H9 (cell line): ENCODE measurements around the gene SERPING1. TPM values are rescaled to one million over a fixed set of nuclear protein-coding genes. Genes with fewer than 3 reads are reported as not detected.

Source experiments
- DNase-seq: peaks from one replicate; pipeline ENCODE4 v3.0.0-alpha.2; 2017
- H2AFZ ChIP-seq: one replicate; pipeline ENCODE4 v1.6.1; 2013; ENCODE audit warnings: mild to moderate bottlenecking, low read length, control low read depth, moderate library complexity
- H2AK5ac ChIP-seq: 2 replicates; pipeline ENCODE4 v1.6.1; 2013; ENCODE audit warnings: low read length, control low read depth, mixed read lengths; ENCODE audit not compliant: insufficient read length
- H2BK120ac ChIP-seq: one replicate; pipeline ENCODE4 v1.6.1; 2013; ENCODE audit warnings: low read depth, mild to moderate bottlenecking, low read length, control low read depth, inconsistent platforms; ENCODE audit not compliant: poor library complexity, severe bottlenecking
- H2BK12ac ChIP-seq: 2 replicates; pipeline ENCODE4 v1.6.1; 2013; ENCODE audit warnings: low read length, control low read depth, mixed read lengths, low read depth; ENCODE audit not compliant: insufficient read length
- H2BK15ac ChIP-seq: 2 replicates; pipeline ENCODE4 v1.6.1; 2013; ENCODE audit warnings: low read depth, low read length, control low read depth
- H2BK20ac ChIP-seq: one replicate; pipeline ENCODE4 v1.6.1; 2013; ENCODE audit warnings: low read depth, mild to moderate bottlenecking, low read length, control low read depth, inconsistent platforms; ENCODE audit not compliant: poor library complexity, severe bottlenecking
- H2BK5ac ChIP-seq: 2 replicates; pipeline ENCODE4 v1.6.1; 2013; ENCODE audit warnings: low read length, control low read depth, mixed read lengths; ENCODE audit not compliant: insufficient read length
- H3K14ac ChIP-seq: 2 replicates; pipeline ENCODE4 v1.6.1; 2013; ENCODE audit warnings: low read length, control low read depth; ENCODE audit not compliant: insufficient read depth
- H3K18ac ChIP-seq: 2 replicates; pipeline ENCODE4 v1.6.1; 2013; ENCODE audit warnings: low read depth, mild to moderate bottlenecking, mixed read lengths, low read length, control low read depth; ENCODE audit not compliant: insufficient read length
- H3K23ac ChIP-seq: 2 replicates; pipeline ENCODE4 v1.6.1; 2013; ENCODE audit warnings: low read length, control low read depth, mixed read lengths, low read depth; ENCODE audit not compliant: insufficient read length
- H3K23me2 ChIP-seq: 2 replicates; pipeline ENCODE4 v1.6.1; 2013; ENCODE audit warnings: low read depth, mild to moderate bottlenecking, mixed read lengths, low read length, control low read depth; ENCODE audit not compliant: insufficient read length, poor library complexity, severe bottlenecking
- H3K27ac ChIP-seq: 2 replicates; pipeline ENCODE4 v1.5.1; 2013; ENCODE audit warnings: low read length, control low read depth, mixed read lengths, low read depth; ENCODE audit not compliant: insufficient read length
- H3K27me3 ChIP-seq: 2 replicates; pipeline ENCODE4 v1.6.1; 2013; ENCODE audit warnings: low read length, control low read depth, inconsistent platforms; ENCODE audit not compliant: insufficient read depth
- H3K4ac ChIP-seq: 2 replicates; pipeline ENCODE4 v1.6.1; 2013; ENCODE audit warnings: low read depth, mild to moderate bottlenecking, control low read depth, inconsistent platforms, low read length, moderate library complexity
- H3K4me1 ChIP-seq: 2 replicates; pipeline ENCODE4 v1.6.1; 2013; ENCODE audit warnings: low read length, control low read depth, inconsistent platforms; ENCODE audit not compliant: insufficient read depth
- H3K4me2 ChIP-seq: 2 replicates; pipeline ENCODE4 v1.6.1; 2013; ENCODE audit warnings: low read length, control low read depth, mixed read lengths; ENCODE audit not compliant: insufficient read length, insufficient read depth
- H3K56ac ChIP-seq: 2 replicates; pipeline ENCODE4 v1.6.1; 2013; ENCODE audit warnings: low read depth, mild to moderate bottlenecking, mixed read lengths, low read length, control low read depth; ENCODE audit not compliant: insufficient read length
- H3K79me1 ChIP-seq: 2 replicates; pipeline ENCODE4 v1.6.1; 2013; ENCODE audit warnings: low read depth, mild to moderate bottlenecking, moderate library complexity, low read length, control low read depth, inconsistent platforms; ENCODE audit not compliant: insufficient read depth, poor library complexity, severe bottlenecking
- H3K79me2 ChIP-seq: 2 replicates; pipeline ENCODE4 v1.6.1; 2013; ENCODE audit warnings: low read length, control low read depth, inconsistent platforms; ENCODE audit not compliant: insufficient read depth
- H3K9ac ChIP-seq: 2 replicates; pipeline ENCODE4 v1.6.1; 2013; ENCODE audit warnings: low read length, control low read depth, mixed read lengths; ENCODE audit not compliant: insufficient read length; ENCODE audit errors: extremely low read depth
- H3K9me3 ChIP-seq: one replicate; pipeline ENCODE4 v1.6.1; 2013; ENCODE audit warnings: low read depth, low read length, inconsistent platforms; ENCODE audit not compliant: control insufficient read depth
- H3T11ph ChIP-seq: one replicate; pipeline ENCODE4 v1.6.1; 2013; ENCODE audit warnings: mild to moderate bottlenecking, low read length, control low read depth, inconsistent platforms
- H4K20me1 ChIP-seq: one replicate; pipeline ENCODE4 v1.6.1; 2013; ENCODE audit not compliant: control insufficient read depth, insufficient read length, insufficient read depth
- H4K5ac ChIP-seq: 2 replicates; pipeline ENCODE4 v1.6.1; 2013; ENCODE audit warnings: low read depth, mild to moderate bottlenecking, mixed read lengths, low read length, control low read depth; ENCODE audit not compliant: insufficient read length
- H4K8ac ChIP-seq: replicated peaks from 2 replicates; pipeline ENCODE4 v1.6.1; 2013; ENCODE audit warnings: low read length, control low read depth, mixed read lengths, low read depth; ENCODE audit not compliant: insufficient read length
- H4K91ac ChIP-seq: 2 replicates; pipeline ENCODE4 v1.6.1; 2013; ENCODE audit warnings: low read depth, mild to moderate bottlenecking, moderate library complexity, mixed read lengths, low read length, control low read depth; ENCODE audit not compliant: insufficient read length
- H3K27ac Mint-ChIP-seq, 3 experiments: 2 replicates in 2 of 3; 3 replicates in 1 of 3; pipeline ENCODE4 v1.8.0; 2020 to 2021; ENCODE audit warnings: mixed read lengths in 3 of 3, mild to moderate bottlenecking in 1 of 3, moderate library complexity in 1 of 3
- H3K27me3 Mint-ChIP-seq: 2 replicates; pipeline ENCODE4 v1.8.0; 2021; ENCODE audit warnings: low read depth, mild to moderate bottlenecking, moderate library complexity, mixed read lengths
- H3K36me3 Mint-ChIP-seq, 3 experiments: 2 replicates in 2 of 3; 3 replicates in 1 of 3; pipeline ENCODE4 v1.8.0; 2020 to 2021; ENCODE audit warnings: low read depth in 3 of 3, mixed read lengths in 3 of 3; ENCODE audit not compliant: insufficient read depth in 1 of 3
- H3K4me1 Mint-ChIP-seq, 2 experiments: 2 replicates each; pipeline ENCODE4 v1.8.0; 2020; ENCODE audit warnings: mixed read lengths in 2 of 2
- H3K4me3 Mint-ChIP-seq, 2 experiments: 2 replicates in 1 of 2; 3 replicates in 1 of 2; pipeline ENCODE4 v1.8.0; 2020 to 2021; ENCODE audit warnings: mild to moderate bottlenecking in 2 of 2, mixed read lengths in 2 of 2, moderate library complexity in 1 of 2
- H3K9me3 Mint-ChIP-seq, 2 experiments: 2 replicates in 1 of 2; 3 replicates in 1 of 2; pipeline ENCODE4 v1.8.0; 2020; ENCODE audit warnings: mild to moderate bottlenecking in 2 of 2, mixed read lengths in 2 of 2, moderate library complexity in 1 of 2
- total RNA-seq: library from RNA; stranded (reverse); gene quantifications from 2 replicates; pipeline ENCODE4 v1.2.1, GENCODE V29; 2021
- TF ChIP-seq, protein P1 (sequence below): fragments of 200-600 bp; sonication (generic); conservative IDR thresholded peaks from 3 replicates; pipeline ENCODE4 v1.8.0; 2021; ENCODE audit warnings: antibody characterized with exemption, mild to moderate bottlenecking

Gene SERPING1
- total RNA-seq, 1 experiment from 2014 or later: 35.2 TPM

DNA sequence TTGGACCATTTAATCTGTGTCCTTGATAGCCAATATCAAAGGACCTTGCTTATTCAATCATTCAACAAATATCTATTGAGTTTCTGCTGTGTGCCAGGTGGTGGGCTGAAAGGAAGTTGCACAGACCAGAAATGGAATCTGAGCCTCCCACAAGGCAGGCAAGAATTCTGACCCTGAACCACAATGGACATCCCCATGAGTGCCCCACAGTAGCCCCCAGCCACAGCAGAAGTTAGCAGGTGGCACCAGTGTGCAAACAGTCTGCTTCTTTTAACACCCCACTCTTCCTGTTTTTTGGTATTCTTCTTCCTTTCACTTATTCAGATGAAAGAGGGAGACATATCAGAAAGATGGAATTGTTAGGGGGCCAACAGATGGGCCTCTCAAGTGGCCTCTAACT is 12.2 kb upstream of the SERPING1 start:
- H3K27ac ChIP-seq: no peak overlapping the region
- no peak overlapping the region for H4K8ac ChIP-seq
- H2BK5ac ChIP-seq: no peak overlapping the region
- H3K79me1 ChIP-seq: no peaks in the 10 kb centered on the region
- Mint-ChIP-seq H3K4me3 (no peak overlapping the region), H3K36me3 (no peaks in the 10 kb centered on the region), H3K27me3 (peaks cover 10% of the 10 kb centered on the region), H3K9me3 (peaks cover 2 to 5% of the 10 kb centered on the region in 2 experiments; a peak in 3 of 5 replicates), H3K27ac (no peak overlapping the region), H3K4me1 (peaks cover 5 to 18% of the 10 kb centered on the region in 2 experiments)
- no peak overlapping the region for H2AFZ ChIP-seq
- no peak overlapping the region for H2BK120ac ChIP-seq
- H3K9ac ChIP-seq: no peak overlapping the region
- no peaks in the 10 kb centered on the region for H3K4me1 ChIP-seq
- H3K4me2 ChIP-seq: no peak overlapping the region
- H3K9me3 ChIP-seq: no peaks in the 10 kb centered on the region
- H4K5ac ChIP-seq: no peak overlapping the region
- H3K14ac ChIP-seq: no peak overlapping the region
- H3K18ac ChIP-seq: no peak overlapping the region
- H3K23me2 ChIP-seq: no peaks in the 10 kb centered on the region
- H2BK15ac ChIP-seq: no peak overlapping the region
- no peak overlapping the region for H3T11ph ChIP-seq
- no peak for DNase-seq
- H2BK12ac ChIP-seq: no peak overlapping the region
- no peak overlapping the region for H2AK5ac ChIP-seq
- no peaks in the 10 kb centered on the region for H3K79me2 ChIP-seq
- H2BK20ac ChIP-seq: no peak overlapping the region
- H3K56ac ChIP-seq: no peak overlapping the region
- H3K4ac ChIP-seq: no peak overlapping the region
- no peak overlapping the region for H4K91ac ChIP-seq
- TF ChIP-seq, protein P1, sequence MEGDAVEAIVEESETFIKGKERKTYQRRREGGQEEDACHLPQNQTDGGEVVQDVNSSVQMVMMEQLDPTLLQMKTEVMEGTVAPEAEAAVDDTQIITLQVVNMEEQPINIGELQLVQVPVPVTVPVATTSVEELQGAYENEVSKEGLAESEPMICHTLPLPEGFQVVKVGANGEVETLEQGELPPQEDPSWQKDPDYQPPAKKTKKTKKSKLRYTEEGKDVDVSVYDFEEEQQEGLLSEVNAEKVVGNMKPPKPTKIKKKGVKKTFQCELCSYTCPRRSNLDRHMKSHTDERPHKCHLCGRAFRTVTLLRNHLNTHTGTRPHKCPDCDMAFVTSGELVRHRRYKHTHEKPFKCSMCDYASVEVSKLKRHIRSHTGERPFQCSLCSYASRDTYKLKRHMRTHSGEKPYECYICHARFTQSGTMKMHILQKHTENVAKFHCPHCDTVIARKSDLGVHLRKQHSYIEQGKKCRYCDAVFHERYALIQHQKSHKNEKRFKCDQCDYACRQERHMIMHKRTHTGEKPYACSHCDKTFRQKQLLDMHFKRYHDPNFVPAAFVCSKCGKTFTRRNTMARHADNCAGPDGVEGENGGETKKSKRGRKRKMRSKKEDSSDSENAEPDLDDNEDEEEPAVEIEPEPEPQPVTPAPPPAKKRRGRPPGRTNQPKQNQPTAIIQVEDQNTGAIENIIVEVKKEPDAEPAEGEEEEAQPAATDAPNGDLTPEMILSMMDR: no peak
- no peak overlapping the region for H3K23ac ChIP-seq
- H4K20me1 ChIP-seq: no peaks in the 10 kb centered on the region
- H3K27me3 ChIP-seq: no peaks in the 10 kb centered on the region
